ENCODE measurements around the gene SH3PXD2A. TPM values are rescaled to one million over a fixed set of nuclear protein-coding genes. Genes with fewer than 3 reads are reported as not detected.

Gene SH3PXD2A
- total RNA-seq, 1 experiment from 2014 or later: 54.9 TPM

DNA sequence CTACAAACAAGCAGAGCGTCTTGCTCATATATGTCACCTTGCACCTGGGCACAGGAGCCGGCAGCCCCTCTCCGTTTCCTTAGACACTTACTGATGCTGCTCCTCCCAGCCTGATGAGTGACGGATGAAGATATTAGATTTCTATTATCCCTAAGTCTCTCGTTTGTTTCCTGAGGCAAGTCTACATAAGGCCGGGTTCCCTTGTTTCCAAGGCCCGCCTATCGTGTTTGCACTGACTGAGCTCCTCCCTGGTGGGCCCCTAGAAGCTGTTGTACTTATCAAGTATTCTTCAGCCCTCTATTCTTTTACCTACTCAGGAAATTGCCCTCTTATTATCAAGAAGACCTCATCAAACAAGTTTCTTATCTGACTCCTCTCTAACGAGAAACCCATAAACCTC, 18.5 kb downstream of the SH3PXD2A start:
- peaks cover 5% of the 10 kb centered on the region for H3K36me3 ChIP-seq (ENCODE audit: insufficient read depth, low read length, poor library complexity, severe bottlenecking)
- POLR2A ChIA-PET (ENCODE audit: low non-redundant PET): no interaction called here
- peak overlapping the region; percentile 40 for H3K27ac ChIP-seq (ENCODE audit: low read depth, low read length, poor library complexity, severe bottlenecking)
- H3K4me1 ChIP-seq (ENCODE audit: insufficient read depth, low read length, poor library complexity, severe bottlenecking): peaks cover 64% of the 10 kb centered on the region
- H3K9me3 ChIP-seq (ENCODE audit: low read depth, low read length, poor library complexity, severe bottlenecking): peaks cover 6% of the 10 kb centered on the region
- TF ChIP-seq EZH2 (IDR thresholded peaks at IDR 0.05; ENCODE audit: borderline replicate concordance, low read depth, low read length, poor library complexity, severe bottlenecking) (no peak), CTCF (conservative IDR thresholded peaks at IDR 0.05; ENCODE audit: low read depth, low read length) (no peak)
- no TSS peak for BruUV-seq (replicated peaks)
- no peak for DNase-seq (ENCODE audit: low spot score)
- CTCF ChIA-PET: no interaction called here
- intact Hi-C loops (cut with micrococcal nuclease; ENCODE audit: unreplicated experiment): no loop called here
- no peak overlapping the region for H3K4me3 ChIP-seq (ENCODE audit: low read depth, low read length, poor library complexity, severe bottlenecking)
- no peaks in the 10 kb centered on the region for H3K27me3 ChIP-seq (replicated peaks; ENCODE audit: insufficient read depth, low read depth, low read length, poor library complexity)

- intact Hi-C loops (cut with micrococcal nuclease; ENCODE audit: unreplicated experiment): no loop called here
- no peak for DNase-seq (ENCODE audit: low spot score)
- no peaks in the 10 kb centered on the region for H3K27me3 ChIP-seq (replicated peaks; ENCODE audit: insufficient read depth, low read depth, low read length, poor library complexity)
- BruUV-seq (replicated peaks): no TSS peak
- ChIA-PET CTCF (no interaction called here), POLR2A (ENCODE audit: low non-redundant PET) (no interaction called here)
- peaks cover 64% of the 10 kb centered on the region for H3K4me1 ChIP-seq (ENCODE audit: insufficient read depth, low read length, poor library complexity, severe bottlenecking)
- TF ChIP-seq CTCF (conservative IDR thresholded peaks at IDR 0.05; ENCODE audit: low read depth, low read length) (no peak), EZH2 (IDR thresholded peaks at IDR 0.05; ENCODE audit: borderline replicate concordance, low read depth, low read length, poor library complexity, severe bottlenecking) (no peak)
- peaks cover 6% of the 10 kb centered on the region for H3K9me3 ChIP-seq (ENCODE audit: low read depth, low read length, poor library complexity, severe bottlenecking)
- H3K4me3 ChIP-seq (ENCODE audit: low read depth, low read length, poor library complexity, severe bottlenecking): no peak overlapping the region
- peaks cover 5% of the 10 kb centered on the region for H3K36me3 ChIP-seq (ENCODE audit: insufficient read depth, low read length, poor library complexity, severe bottlenecking)
- peak overlapping the region; percentile 22 for H3K27ac ChIP-seq (ENCODE audit: low read depth, low read length, poor library complexity, severe bottlenecking)
Observed at GRCh38 chr10:103836273-103836672, 19.1 kb downstream of the SH3PXD2A start.

GRCh38 chr10:103835096-103836050, 20.0 kb downstream of the SH3PXD2A start:
- DNase-seq (ENCODE audit: low spot score): no peak
- Histone ChIP-seq H3K27me3 (replicated peaks; ENCODE audit: insufficient read depth, low read depth, low read length, poor library complexity) (no peaks in the 10 kb centered on the region), H3K4me3 (ENCODE audit: low read depth, low read length, poor library complexity, severe bottlenecking) (no peak overlapping the region), H3K4me1 (ENCODE audit: insufficient read depth, low read length, poor library complexity, severe bottlenecking) (peaks cover 64% of the 10 kb centered on the region), H3K9me3 (ENCODE audit: low read depth, low read length, poor library complexity, severe bottlenecking) (peaks cover 6% of the 10 kb centered on the region), H3K27ac (ENCODE audit: low read depth, low read length, poor library complexity, severe bottlenecking) (peak overlapping the region; percentile 22), H3K36me3 (ENCODE audit: insufficient read depth, low read length, poor library complexity, severe bottlenecking) (peaks cover 5% of the 10 kb centered on the region)
- CTCF ChIA-PET: interaction anchor here (0.5 kb wide), 1 partner anchor 59 kb away, joined by 8 read pairs; no protein-coding TSS in a partner anchor
- no TSS peak for BruUV-seq (replicated peaks)
- POLR2A ChIA-PET (ENCODE audit: low non-redundant PET): no interaction called here
- intact Hi-C loops (cut with micrococcal nuclease; ENCODE audit: unreplicated experiment): no loop called here
- TF ChIP-seq CTCF (conservative IDR thresholded peaks at IDR 0.05; ENCODE audit: low read depth, low read length) (no peak), EZH2 (IDR thresholded peaks at IDR 0.05; ENCODE audit: borderline replicate concordance, low read depth, low read length, poor library complexity, severe bottlenecking) (no peak)
